Liver (tissue), 3 donors: ENCODE results near the gene FUBP3.

Experiments
- EGR1 ChIP-seq, 2 donors: IDR thresholded peaks; 2 replicates each; pipeline ENCODE4 v1.6.1; 2016 to 2018; ENCODE audit warnings: antibody characterized with exemption in 2 of 2, low read depth in 2 of 2
- FOXA1 ChIP-seq: IDR thresholded peaks from 2 replicates; pipeline ENCODE4 v1.6.1; 2016; ENCODE audit warnings: antibody characterized with exemption
- GABPA ChIP-seq, 2 donors: IDR thresholded peaks in 1 of 2; conservative IDR thresholded peaks in 1 of 2; 2 replicates each; pipeline ENCODE4 v1.6.1; 2016; ENCODE audit warnings: antibody characterized with exemption in 2 of 2, mild to moderate bottlenecking in 1 of 2, moderate library complexity in 1 of 2
- RAD21 ChIP-seq, 2 donors: IDR thresholded peaks; 2 replicates each; pipeline ENCODE4 v1.6.1; 2016; ENCODE audit warnings: antibody characterized with exemption in 2 of 2, mild to moderate bottlenecking in 2 of 2
- SP1 ChIP-seq: IDR thresholded peaks from 2 replicates; pipeline ENCODE4 v1.6.1; 2018; ENCODE audit warnings: antibody characterized with exemption, mild to moderate bottlenecking
- YY1 ChIP-seq: IDR thresholded peaks from 2 replicates; pipeline ENCODE4 v1.6.1; 2016; ENCODE audit warnings: antibody characterized with exemption, mild to moderate bottlenecking
- TF ChIP-seq, protein P1 (sequence below): fragments of 150-350 bp; IDR thresholded peaks from 2 replicates; pipeline ENCODE4 v1.5.1; 2017; ENCODE audit warnings: improper control_type of control experiment, low read depth, low read length; ENCODE audit not compliant: missing input control
- TF ChIP-seq, protein P2 (sequence below): IDR thresholded peaks from 2 replicates; pipeline ENCODE4 v1.6.1; 2016; ENCODE audit warnings: antibody characterized with exemption
- donor health status: healthy.
- donor health status: healthy.

DNA sequence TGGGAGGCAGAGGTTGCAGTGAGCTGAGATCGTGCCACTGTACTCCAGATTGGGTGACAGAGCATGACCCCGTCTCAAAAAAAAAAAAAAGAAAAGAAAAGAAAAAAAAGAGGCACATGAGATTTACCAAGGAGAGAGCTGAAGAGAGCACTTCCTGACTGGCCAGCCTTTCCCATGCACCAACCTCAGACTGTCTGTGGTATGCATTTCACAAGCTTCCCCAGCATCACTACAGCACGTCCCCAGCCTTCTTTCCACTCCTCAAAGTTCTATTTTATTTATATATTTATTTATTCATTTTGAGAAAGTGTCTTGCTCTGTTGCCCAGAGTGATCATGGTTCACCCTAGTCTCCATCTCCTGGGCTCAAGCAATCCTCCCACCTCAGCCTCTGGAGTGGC is 13.6 kb upstream of the FUBP3 start:
- TF ChIP-seq, protein P1, sequence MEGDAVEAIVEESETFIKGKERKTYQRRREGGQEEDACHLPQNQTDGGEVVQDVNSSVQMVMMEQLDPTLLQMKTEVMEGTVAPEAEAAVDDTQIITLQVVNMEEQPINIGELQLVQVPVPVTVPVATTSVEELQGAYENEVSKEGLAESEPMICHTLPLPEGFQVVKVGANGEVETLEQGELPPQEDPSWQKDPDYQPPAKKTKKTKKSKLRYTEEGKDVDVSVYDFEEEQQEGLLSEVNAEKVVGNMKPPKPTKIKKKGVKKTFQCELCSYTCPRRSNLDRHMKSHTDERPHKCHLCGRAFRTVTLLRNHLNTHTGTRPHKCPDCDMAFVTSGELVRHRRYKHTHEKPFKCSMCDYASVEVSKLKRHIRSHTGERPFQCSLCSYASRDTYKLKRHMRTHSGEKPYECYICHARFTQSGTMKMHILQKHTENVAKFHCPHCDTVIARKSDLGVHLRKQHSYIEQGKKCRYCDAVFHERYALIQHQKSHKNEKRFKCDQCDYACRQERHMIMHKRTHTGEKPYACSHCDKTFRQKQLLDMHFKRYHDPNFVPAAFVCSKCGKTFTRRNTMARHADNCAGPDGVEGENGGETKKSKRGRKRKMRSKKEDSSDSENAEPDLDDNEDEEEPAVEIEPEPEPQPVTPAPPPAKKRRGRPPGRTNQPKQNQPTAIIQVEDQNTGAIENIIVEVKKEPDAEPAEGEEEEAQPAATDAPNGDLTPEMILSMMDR: no peak
- TF ChIP-seq FOXA1 (no peak), GABPA (IDR thresholded peaks at IDR 0.05 in 1 of 2, conservative IDR thresholded peaks at IDR 0.05 in 1 of 2) (no peak), SP1 (no peak), RAD21 (IDR thresholded peaks at IDR 0.05) (no peak), YY1 (no peak), EGR1 (IDR thresholded peaks at IDR 0.05; ENCODE audit: low read depth in 2 of 2) (no peak)
- TF ChIP-seq, protein P2, sequence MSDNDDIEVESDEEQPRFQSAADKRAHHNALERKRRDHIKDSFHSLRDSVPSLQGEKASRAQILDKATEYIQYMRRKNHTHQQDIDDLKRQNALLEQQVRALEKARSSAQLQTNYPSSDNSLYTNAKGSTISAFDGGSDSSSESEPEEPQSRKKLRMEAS: no peak
